GM18873 (cell line): ENCODE results near the gene GRM4.

ENCODE experiments used
- ATAC-seq: cut with Tn5 transposase; IDR thresholded peaks from one replicate; pipeline ENCODE4 v1.9.1; 2021; ENCODE audit warnings: mild to moderate bottlenecking, moderate library complexity, moderate number of reproducible peaks; ENCODE audit not compliant: unreplicated experiment, low FRiP score

The GRM4 gene

GRCh38 chr6:34113532-34113931, 32.4 kb downstream of the GRM4 start:
- no peak for ATAC-seq

- ATAC-seq = no peak
Measured at GRCh38 chr6:34112126-34112525, 33.8 kb downstream of the GRM4 start.

- no peak for ATAC-seq
Measured at GRCh38 chr6:34110610-34111009, 35.3 kb downstream of the GRM4 start.

GRCh38 chr6:34108176-34108575, 37.7 kb downstream of the GRM4 start:
- ATAC-seq = no peak

GRCh38 chr6:34106900-34107299, 39.0 kb downstream of the GRM4 start:
- no peak for ATAC-seq

- no peak for ATAC-seq
Measured at GRCh38 chr6:34106421-34106820, 39.5 kb downstream of the GRM4 start.

- ATAC-seq = no peak
Measured at GRCh38 chr6:34104628-34105027, 41.3 kb downstream of the GRM4 start.

- no peak for ATAC-seq
Measured at GRCh38 chr6:34104186-34104585, 41.7 kb downstream of the GRM4 start.

GRCh38 chr6:34103321-34103720, 42.6 kb downstream of the GRM4 start:
- ATAC-seq = no peak

- ATAC-seq = no peak
Measured at GRCh38 chr6:34102696-34103095, 43.2 kb downstream of the GRM4 start.

- no peak for ATAC-seq
Measured at GRCh38 chr6:34102099-34102656, 43.7 kb downstream of the GRM4 start.

- no peak for ATAC-seq
Measured at GRCh38 chr6:34100788-34101187, 45.1 kb downstream of the GRM4 start.

- no peak for ATAC-seq
Measured at GRCh38 chr6:34099878-34100277, 46.0 kb downstream of the GRM4 start.

GRCh38 chr6:34098045-34098936, 47.6 kb downstream of the GRM4 start:
- no peak for ATAC-seq

GRCh38 chr6:34096814-34097213, 49.1 kb downstream of the GRM4 start:
- ATAC-seq = no peak

GRCh38 chr6:34096193-34096592, 49.7 kb downstream of the GRM4 start:
- ATAC-seq = no peak

GRCh38 chr6:34095741-34096140, 50.1 kb downstream of the GRM4 start:
- no peak for ATAC-seq

- ATAC-seq = no peak
Measured at GRCh38 chr6:34095136-34095505, 50.8 kb downstream of the GRM4 start.

GRCh38 chr6:34094474-34095135, 51.3 kb downstream of the GRM4 start:
- ATAC-seq = no peak

- no peak for ATAC-seq
Measured at GRCh38 chr6:34093854-34094430, 51.9 kb downstream of the GRM4 start.

- no peak for ATAC-seq
Measured at GRCh38 chr6:34093206-34093605, 52.7 kb downstream of the GRM4 start.
